K562 (cell line): ENCODE measurements around the gene CABP7. TPM values are rescaled to one million over a fixed set of nuclear protein-coding genes. Genes with fewer than 3 reads are reported as not detected.

Experiments
- NR3C1 ChIP-seq: sonication (generic); formaldehyde crosslinking; IDR thresholded peaks from 2 replicates; pipeline ENCODE4 v1.8.1; 2022; ENCODE audit warnings: missing genetic modification reagents
- REST ChIP-seq, 2 experiments: fragments of 450-650 bp; formaldehyde crosslinking in 1 of 2; IDR thresholded peaks; 2 replicates each; pipeline versions ENCODE4 v1.4.0 to v1.6.1; 2014 to 2020; ENCODE audit warnings: mild to moderate bottlenecking in 2 of 2, borderline replicate concordance in 1 of 2, low read depth in 1 of 2
- ZNF584 ChIP-seq: fragments of 200-800 bp; sonication (Bioruptor generic); IDR thresholded peaks from 2 replicates; pipeline ENCODE4 v1.6.1; 2016; ENCODE audit warnings: low read depth, mild to moderate bottlenecking, missing genetic modification characterization, missing compliant biosample characterization
- polyA plus RNA-seq, 8 experiments: library from polyadenylated mRNA; depleted of rRNA in 4 of 8; stranded (reverse) in 5 of 8; unstranded in 3 of 8; fragments of >200 nt; fragmentation: Nextera tagmentation in 2 of 8; fragmentation: Illumina TruSeq in 1 of 8; extraction: Ambion mirVana in 2 of 8; extraction: Trizol in 1 of 8; gene quantifications; 2 replicates each; pipeline versions ENCODE4 v1.2.1 to v1.2.3, GENCODE V29; 2011 to 2014; ENCODE audit warnings: inconsistent platforms in 1 of 8, missing spikeins in 1 of 8
- total RNA-seq, 7 experiments: library from RNA; depleted of rRNA in 6 of 7; stranded (reverse); fragments of >200 nt in 6 of 7; fragmentation: Illumina TruSeq in 2 of 7; extraction: Trizol in 2 of 7; gene quantifications; 2 replicates each; pipeline versions ENCODE4 v1.2.1 to v1.2.3, GENCODE V29; 2011 to 2021; ENCODE audit warnings: low replicate concordance in 1 of 7
- TF ChIP-seq, protein P1 (sequence below): sonication (generic); formaldehyde crosslinking; IDR thresholded peaks from 2 replicates; pipeline ENCODE4 v1.8.0; 2022; ENCODE audit warnings: missing genetic modification reagents, mild to moderate bottlenecking, moderate library complexity, borderline replicate concordance

The CABP7 gene
- total and polyA plus RNA-seq, 9 of the 15 experiments (the other 6 are each of a cell fraction or from before 2014, with no cell fraction given): not detected

- peak; percentile 99 for TF ChIP-seq REST (IDR thresholded peaks at IDR 0.05; ENCODE audit: borderline replicate concordance)
- peak; percentile 96 for TF ChIP-seq REST (CRISPR knock-in tag; IDR thresholded peaks at IDR 0.05; ENCODE audit: low read depth)
- TF ChIP-seq NR3C1 (CRISPR knock-in tag): peak; percentile 73; the same call in 1 of the 2 replicates
- 0 out of 2 replicates have a peak, but pooled peaks have one; percentile 61 for TF ChIP-seq ZNF584
- TF ChIP-seq, protein P1, sequence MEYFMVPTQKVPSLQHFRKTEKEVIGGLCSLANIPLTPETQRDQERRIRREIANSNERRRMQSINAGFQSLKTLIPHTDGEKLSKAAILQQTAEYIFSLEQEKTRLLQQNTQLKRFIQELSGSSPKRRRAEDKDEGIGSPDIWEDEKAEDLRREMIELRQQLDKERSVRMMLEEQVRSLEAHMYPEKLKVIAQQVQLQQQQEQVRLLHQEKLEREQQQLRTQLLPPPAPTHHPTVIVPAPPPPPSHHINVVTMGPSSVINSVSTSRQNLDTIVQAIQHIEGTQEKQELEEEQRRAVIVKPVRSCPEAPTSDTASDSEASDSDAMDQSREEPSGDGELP: peak; percentile 97
Measured at GRCh38 chr22:29716814-29717545, 2.8 kb upstream of the CABP7 start (continued).
